HG03460 (cell line): ENCODE measurements around the gene DRC7.
"Not testable (repeated sequence)": the region's sequence is repeated elsewhere in the genome, so short reads cannot be mapped to it uniquely, and the experiment has no call there.

Experiments used
- ATAC-seq: cut with Tn5 transposase; IDR thresholded peaks from one replicate; pipeline ENCODE4 v1.9.1; 2021; ENCODE audit not compliant: unreplicated experiment

Gene DRC7

GRCh38 chr16:57711993-57712392, 17.4 kb downstream of the DRC7 start:
- no peak for ATAC-seq

DNA sequence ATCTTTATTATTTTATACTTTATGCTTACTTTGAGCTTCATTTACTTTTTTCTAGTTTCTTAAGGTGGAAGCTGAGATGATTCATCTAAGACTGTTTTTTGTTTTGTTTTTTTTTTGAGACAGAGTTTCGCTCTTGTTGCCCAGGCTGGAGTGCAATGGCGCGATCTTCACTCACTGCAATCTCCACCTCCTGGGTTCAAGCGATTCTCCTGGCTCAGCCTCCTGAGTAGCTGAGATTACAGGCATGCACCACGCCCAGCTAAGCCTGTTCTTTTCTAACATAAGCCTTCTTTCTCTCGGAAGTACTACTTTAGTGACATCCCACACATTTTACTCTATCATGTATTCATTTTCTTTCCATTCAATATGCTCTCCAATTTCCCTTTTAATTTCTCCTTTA, 18.0 kb downstream of the DRC7 start:
- ATAC-seq, result not testable (repeated sequence)

DNA sequence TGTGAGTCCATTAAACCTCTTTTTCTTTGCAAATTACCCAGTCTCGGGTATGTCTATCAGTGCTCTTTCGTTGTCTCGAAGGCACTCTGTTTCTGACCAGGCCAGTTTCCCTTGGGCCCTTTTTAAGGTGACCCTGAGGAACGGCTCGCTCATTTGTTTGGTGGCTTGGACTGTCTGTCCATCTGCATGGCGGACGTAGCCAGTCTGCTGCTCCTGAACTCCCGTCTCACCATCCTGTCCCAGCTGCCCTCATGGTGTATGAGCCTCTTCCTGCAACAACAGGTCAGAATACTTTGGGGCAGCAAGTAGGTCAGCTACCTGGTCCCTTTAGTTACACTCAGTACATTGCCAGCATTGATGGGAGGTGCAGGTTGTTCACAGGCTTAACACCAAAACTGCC, 19.0 kb downstream of the DRC7 start:
- no peak for ATAC-seq

DNA sequence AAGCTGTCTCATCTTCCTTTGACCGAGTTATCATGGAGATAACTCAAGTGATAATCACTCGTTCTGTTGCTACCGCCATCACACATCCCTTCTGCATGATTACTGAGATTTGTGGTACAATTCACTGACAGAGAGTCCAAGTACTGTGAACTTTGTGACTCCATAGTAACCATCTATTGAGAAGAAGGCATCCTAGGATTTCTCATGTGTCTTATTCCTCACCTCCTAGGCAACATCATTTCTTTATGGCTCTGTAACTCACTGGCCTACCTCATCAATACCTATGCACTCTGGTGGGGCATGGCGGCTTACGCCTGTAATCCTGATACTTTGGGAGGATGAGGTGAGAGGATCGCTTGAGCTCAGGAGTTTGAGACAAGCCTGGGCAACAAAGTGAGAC, 19.4 kb downstream of the DRC7 start:
- ATAC-seq, result no peak

- ATAC-seq, result no peak
Observed at GRCh38 chr16:57720142-57720575, 25.6 kb downstream of the DRC7 start.

- ATAC-seq, result no peak
Observed at GRCh38 chr16:57721356-57722209, 27.0 kb downstream of the DRC7 start.

DNA sequence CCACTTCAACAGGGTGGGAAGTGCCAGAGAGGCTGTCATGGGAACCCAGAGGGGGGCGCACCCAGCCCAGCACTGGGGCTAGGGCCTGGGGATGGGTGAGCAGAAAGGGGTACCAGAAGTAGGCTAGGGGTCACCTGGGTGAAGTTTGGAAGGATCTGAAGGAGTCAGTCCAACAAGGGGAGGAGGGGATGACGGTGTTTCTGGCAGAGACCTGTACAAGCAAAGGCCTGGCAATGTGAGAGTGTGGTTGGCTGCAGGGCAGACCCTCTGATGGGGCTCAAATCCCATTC, 27.5 kb downstream of the DRC7 start:
- ATAC-seq, result no peak

- no peak for ATAC-seq
Observed at GRCh38 chr16:57722651-57723050, 28.0 kb downstream of the DRC7 start.

- no peak for ATAC-seq
Observed at GRCh38 chr16:57723170-57723569, 28.6 kb downstream of the DRC7 start.

GRCh38 chr16:57724531-57724930, 29.9 kb downstream of the DRC7 start:
- no peak for ATAC-seq

GRCh38 chr16:57725151-57725550, 30.5 kb downstream of the DRC7 start:
- ATAC-seq, result no peak

- ATAC-seq, result no peak
Observed at GRCh38 chr16:57725554-57725953, 30.9 kb downstream of the DRC7 start.

GRCh38 chr16:57725976-57726375, 31.4 kb downstream of the DRC7 start:
- no peak for ATAC-seq

DNA sequence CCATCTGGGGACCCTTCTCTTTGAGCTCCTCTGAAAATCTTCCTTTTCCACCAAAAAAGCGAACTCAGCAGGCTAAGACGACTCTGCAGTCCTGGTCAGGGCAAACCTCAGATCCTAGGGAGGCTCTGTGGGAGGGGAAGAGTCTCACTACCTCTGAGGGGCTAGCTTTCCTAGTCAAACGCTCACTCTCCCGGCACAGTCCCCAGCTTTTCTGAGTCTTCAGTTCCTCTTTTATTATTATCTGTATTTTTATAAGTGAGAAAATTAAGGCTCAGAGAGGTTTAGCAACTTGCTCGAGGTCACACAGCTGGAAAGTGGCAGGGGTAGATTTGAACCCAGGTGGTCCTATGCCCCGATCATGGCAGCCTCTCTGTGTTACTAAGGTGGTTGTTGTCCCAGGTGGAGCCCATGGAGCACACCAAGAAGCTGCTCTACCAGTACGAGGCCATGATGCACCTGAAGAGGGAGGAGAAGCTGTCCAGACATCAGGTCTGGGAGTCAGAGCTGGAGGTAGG, 31.9 kb downstream of the DRC7 start:
- no peak for ATAC-seq

GRCh38 chr16:57727610-57728009, 33.0 kb downstream of the DRC7 start:
- no peak for ATAC-seq

DNA sequence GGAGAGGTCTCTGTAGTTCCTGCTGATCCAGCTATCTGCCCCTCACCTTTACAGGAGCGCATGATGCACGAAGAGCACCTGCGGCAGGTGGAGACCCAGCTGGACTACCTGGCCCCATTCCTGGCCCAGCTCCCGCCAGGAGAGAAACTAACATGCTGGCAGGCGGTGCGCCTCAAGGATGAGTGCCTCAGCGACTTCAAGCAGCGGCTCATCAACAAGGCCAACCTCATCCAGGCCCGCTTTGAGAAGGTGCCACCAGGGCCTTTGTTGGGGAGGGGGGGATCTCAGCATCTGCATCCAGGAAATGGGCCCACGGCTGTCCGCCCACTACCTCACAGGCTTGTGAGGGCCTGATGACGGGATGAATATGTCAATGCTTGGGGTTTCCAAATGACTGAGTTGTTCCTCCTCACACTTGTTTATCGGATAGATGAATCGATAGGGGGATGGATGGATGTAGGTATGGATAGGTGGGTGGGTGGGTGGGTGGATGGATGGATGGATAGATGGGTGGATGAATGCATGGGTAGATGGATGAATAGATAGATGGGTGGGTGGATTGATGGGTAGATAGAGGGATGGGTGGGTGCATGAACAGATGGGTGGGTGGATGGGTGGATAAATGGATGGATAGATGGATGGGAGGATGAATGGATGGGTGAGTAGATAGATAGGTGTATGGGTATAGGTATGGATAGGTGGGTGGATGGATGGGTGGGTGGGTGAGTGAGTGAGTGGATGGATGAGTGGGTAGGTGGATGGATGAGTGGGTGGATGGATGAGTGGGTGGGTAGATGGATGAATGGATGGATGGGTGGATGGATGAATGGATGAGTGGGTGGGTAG, 34.0 kb downstream of the DRC7 start:
- ATAC-seq, result no peak

DNA sequence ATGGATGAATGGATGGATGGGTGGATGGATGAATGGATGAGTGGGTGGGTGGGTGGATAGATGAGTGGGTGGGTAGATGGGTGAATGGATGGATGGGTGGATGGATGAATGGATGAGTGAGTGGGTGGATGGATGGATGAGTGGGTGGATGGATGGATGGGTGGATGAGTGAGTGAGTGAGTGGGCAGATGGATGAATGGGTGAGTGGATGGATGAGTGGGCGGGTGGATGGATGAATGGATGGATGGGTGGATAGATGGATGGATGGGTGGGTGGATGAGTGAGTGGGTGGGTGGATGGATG, 34.5 kb downstream of the DRC7 start:
- ATAC-seq, result no peak

DNA sequence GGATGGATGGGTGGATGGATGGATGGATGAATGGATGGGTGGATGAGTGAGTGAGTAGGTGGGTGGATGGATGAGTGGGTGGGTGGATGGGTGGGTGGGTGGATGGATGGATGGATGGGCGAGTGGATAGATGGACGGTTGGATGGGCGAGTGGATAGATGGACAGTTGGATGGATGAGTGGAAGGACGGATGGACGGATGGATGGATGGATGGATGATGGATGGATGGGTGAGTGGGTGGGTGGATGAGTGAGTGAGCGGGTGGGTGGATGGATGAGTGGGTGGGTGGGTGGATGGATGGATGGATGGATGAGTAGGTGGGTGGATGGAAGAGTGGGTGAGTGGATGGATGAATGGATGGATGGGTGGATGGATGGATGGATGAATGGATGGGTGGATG, 35.2 kb downstream of the DRC7 start:
- not testable (repeated sequence) for ATAC-seq

DNA sequence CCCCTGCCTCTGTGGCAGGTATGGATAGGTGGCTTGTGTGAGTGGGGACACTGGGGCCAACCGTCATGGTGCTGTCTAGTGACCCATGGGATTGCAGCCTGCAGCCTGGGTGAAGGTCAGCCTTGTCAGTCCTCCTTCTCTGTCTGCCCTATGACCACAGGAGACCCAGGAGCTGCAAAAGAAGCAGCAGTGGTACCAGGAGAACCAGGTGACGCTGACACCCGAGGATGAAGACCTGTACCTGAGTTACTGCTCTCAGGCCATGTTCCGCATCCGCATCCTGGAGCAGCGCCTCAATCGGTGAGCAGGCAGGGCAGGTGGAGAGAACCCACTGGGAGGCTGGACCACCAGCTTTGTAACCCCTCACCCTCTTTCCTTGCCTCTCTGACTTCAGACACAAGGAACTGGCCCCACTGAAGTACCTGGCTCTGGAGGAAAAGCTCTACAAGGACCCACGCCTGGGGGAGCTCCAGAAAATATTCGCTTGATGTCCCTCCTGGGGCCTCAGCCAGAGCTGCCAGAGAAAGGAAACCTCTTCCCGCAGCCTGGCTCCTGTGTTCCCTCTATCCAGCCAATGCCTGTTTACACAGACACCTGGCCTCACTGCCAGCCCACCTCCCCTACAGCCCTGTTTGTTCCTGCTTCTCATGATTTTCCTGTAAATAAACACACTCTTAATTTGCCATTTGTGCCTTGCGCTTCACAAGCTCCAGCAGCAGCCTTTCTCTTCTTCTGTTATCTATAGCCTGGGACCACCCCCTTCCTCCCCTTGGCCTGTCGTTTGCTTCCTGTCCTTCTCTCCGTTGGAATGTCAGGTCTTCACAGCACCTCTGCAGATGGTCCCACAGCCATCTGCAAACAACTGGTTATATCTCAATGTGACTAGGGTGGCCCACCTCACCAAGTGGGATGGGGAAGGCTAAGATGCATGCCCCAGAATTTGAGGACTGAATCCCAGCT, 36.4 kb downstream of the DRC7 start:
- ATAC-seq, result no peak

- no peak for ATAC-seq
Observed at GRCh38 chr16:57732037-57732436, 37.4 kb downstream of the DRC7 start.

DNA sequence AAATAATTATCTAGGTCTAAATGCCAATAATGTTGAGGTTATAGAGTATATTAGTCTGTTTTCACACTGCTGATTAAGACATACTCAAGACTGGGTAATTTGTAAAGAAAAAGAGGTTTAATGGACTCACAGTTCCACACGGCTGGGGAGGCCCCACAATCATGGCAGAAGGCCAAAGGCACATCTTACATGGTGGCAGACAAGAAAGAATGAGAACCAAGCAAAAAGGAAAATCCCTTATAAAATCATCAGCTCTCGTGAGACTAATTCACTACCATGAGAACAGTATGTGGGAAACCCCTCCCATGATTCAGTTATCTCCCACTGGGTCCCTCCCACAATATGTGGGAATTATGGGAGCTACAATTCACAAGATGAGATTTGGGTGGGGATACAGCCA, 38.1 kb downstream of the DRC7 start:
- no peak for ATAC-seq
